Upper lobe of left lung (tissue), 4 donors: Measurements from ENCODE around the gene DPP6.

Source experiments
- EP300 ChIP-seq, 4 donors: sonication (generic); formaldehyde crosslinking; IDR thresholded peaks; one replicate each; pipeline ENCODE4 v1.5.1; 2017; ENCODE audit warnings: antibody characterized with exemption in 4 of 4, control low read depth in 2 of 4
- POLR2A ChIP-seq, 4 donors: fragments of 450-650 bp; IDR thresholded peaks; one replicate each; pipeline ENCODE4 v1.5.1; 2016 to 2017; ENCODE audit warnings: antibody characterized with exemption in 4 of 4, mild to moderate bottlenecking in 2 of 4
- POLR2AphosphoS5 ChIP-seq, 2 donors: sonication (generic); formaldehyde crosslinking; IDR thresholded peaks; one replicate each; pipeline ENCODE4 v1.5.1; 2017; ENCODE audit warnings: antibody characterized with exemption in 2 of 2

- TF ChIP-seq EP300 (IDR thresholded peaks at IDR 0.05) (no peak), POLR2AphosphoS5 (IDR thresholded peaks at IDR 0.05) (no peak), POLR2A (IDR thresholded peaks at IDR 0.05) (no peak)
These were observed 855.7 kb downstream of the DPP6 start for GRCh38 chr7:154907651-154908620.
